Gastroesophageal sphincter (tissue), 3 donors: ENCODE results near the gene TSHZ2.

Source experiments
- CTCF ChIP-seq, 4 experiments: fragments of 200-600 bp in 2 of 4; fragments of 450-650 bp in 2 of 4; sonication (generic) in 1 of 4; IDR thresholded peaks; one replicate each; pipeline ENCODE4 v1.5.1; 2017 to 2019; ENCODE audit warnings: antibody characterized with exemption in 4 of 4, mild to moderate bottlenecking in 2 of 4, moderate library complexity in 2 of 4
- EP300 ChIP-seq: sonication (generic); formaldehyde crosslinking; IDR thresholded peaks from one replicate; pipeline ENCODE4 v1.6.1; 2017; ENCODE audit warnings: antibody characterized with exemption, mild to moderate bottlenecking
- POLR2A ChIP-seq, 2 donors: fragments of 450-650 bp; IDR thresholded peaks; one replicate each; pipeline ENCODE4 v1.6.1; 2017; ENCODE audit warnings: antibody characterized with exemption in 2 of 2, mild to moderate bottlenecking in 2 of 2, moderate library complexity in 1 of 2

- TF ChIP-seq EP300 (no peak), CTCF (IDR thresholded peaks at IDR 0.05) (no peak), POLR2A (IDR thresholded peaks at IDR 0.05) (no peak)
Measured at GRCh38 chr20:53016534-53017042, 44.4 kb downstream of the TSHZ2 start.
